ENCODE measurements around the gene GLDC.

- no peak for TF ChIP-seq CTCF (conservative IDR thresholded peaks at IDR 0.05)
- no peak for TF ChIP-seq EZH2 (IDR thresholded peaks at IDR 0.05; ENCODE audit: low read depth)
Observed at GRCh38 chr9:6687180-6687579, 41.7 kb upstream of the GLDC start.
